Measurements from ENCODE around the gene MAP7D1. TPM values are rescaled to one million over a fixed set of nuclear protein-coding genes. Genes with fewer than 3 reads are reported as not detected.
A peak's percentile ranks its signal among the peaks of the same experiment; 100 is the strongest.

Gene MAP7D1
- total RNA-seq, 2 donors from 2014 or later = 353 to 356 TPM

DNA sequence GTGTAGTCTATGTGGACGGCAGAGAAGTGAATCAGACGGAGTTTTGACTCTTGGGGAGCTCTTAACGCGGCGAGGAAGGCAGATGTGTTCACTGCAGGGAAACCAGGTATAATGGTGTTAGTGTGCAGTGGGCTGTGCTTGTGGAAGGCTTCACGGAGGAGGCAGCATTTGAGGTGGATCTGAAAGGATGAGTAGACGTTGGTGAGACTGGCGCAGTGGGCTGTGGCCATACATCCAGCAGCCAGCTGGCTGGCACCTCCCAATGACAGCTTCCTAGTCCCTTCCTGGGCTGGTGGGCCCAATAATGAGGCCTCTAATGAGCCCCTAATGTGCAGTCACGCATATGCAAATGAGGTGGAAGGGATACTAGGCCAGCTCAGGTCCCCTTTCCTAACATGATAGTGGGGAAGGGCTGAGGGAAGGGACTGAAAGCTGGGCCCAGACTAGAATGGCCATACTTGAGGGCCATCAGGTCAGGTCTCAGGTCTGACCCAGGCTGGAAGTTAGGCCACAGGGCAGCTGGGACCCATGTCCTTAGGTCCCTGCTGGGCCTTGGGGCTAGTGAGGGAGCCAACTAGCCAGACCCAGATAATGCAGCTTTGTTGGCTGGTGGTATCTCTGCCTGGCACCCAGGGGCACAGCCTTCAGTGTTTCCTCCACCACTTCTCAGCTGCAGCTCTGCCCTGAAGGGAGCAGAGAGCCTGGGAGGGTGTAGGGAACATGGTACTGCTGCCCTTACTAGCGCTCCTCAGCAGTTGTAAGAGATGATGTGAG is 3.8 kb downstream of the MAP7D1 start:
- Histone ChIP-seq H3K4me3 (no peak overlapping the region), H3K27ac (peak overlapping the region; percentile 98 to 100), H3K36me3 (no peaks in the 10 kb centered on the region), H3K27me3 (no peaks in the 10 kb centered on the region), H3K9me3 (no peaks in the 10 kb centered on the region), H3K4me1 (peaks cover 0 to 80% of the 10 kb centered on the region in 2 donors)
- no peak for DNase-seq (ENCODE audit: low spot score)
- TF ChIP-seq, protein P1, sequence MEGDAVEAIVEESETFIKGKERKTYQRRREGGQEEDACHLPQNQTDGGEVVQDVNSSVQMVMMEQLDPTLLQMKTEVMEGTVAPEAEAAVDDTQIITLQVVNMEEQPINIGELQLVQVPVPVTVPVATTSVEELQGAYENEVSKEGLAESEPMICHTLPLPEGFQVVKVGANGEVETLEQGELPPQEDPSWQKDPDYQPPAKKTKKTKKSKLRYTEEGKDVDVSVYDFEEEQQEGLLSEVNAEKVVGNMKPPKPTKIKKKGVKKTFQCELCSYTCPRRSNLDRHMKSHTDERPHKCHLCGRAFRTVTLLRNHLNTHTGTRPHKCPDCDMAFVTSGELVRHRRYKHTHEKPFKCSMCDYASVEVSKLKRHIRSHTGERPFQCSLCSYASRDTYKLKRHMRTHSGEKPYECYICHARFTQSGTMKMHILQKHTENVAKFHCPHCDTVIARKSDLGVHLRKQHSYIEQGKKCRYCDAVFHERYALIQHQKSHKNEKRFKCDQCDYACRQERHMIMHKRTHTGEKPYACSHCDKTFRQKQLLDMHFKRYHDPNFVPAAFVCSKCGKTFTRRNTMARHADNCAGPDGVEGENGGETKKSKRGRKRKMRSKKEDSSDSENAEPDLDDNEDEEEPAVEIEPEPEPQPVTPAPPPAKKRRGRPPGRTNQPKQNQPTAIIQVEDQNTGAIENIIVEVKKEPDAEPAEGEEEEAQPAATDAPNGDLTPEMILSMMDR (IDR thresholded peaks at IDR 0.05) = no peak

DNA sequence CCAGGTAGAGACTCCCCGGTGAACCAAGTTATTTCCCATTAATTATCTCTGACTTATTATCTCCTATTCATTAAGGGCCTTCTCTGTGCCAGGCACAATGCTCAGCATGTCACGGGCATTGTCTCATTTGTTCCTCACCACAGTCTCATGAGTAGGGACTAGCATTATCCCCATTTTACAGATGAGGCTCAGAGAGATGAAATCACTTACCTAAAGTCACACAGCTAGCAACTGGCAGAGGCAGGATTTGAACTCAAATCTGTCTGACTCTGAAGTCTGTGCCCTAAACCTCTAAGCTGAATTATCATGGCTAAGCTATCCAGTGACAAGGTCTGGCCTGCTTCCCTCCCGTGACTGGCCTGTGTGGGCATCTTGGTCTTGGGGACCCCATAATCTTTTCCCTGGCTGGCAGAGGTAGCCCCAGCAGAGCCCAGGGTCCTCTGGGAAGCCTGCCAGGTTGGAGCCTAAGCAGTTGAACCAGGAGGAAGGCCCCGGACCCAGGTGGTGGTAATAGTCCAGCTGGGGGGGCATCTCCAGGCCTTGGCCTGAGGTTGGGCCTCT is 4.5 kb downstream of the MAP7D1 start:
- Histone ChIP-seq H3K27ac (peak overlapping the region; percentile 98 to 100), H3K27me3 (no peaks in the 10 kb centered on the region), H3K9me3 (no peaks in the 10 kb centered on the region), H3K36me3 (no peaks in the 10 kb centered on the region), H3K4me1 (peaks cover 0 to 78% of the 10 kb centered on the region in 2 donors), H3K4me3 (peak overlapping the region; percentile 28 to 46)
- TF ChIP-seq, protein P1 (IDR thresholded peaks at IDR 0.05) = no peak
- no peak for DNase-seq (ENCODE audit: low spot score)

DNA sequence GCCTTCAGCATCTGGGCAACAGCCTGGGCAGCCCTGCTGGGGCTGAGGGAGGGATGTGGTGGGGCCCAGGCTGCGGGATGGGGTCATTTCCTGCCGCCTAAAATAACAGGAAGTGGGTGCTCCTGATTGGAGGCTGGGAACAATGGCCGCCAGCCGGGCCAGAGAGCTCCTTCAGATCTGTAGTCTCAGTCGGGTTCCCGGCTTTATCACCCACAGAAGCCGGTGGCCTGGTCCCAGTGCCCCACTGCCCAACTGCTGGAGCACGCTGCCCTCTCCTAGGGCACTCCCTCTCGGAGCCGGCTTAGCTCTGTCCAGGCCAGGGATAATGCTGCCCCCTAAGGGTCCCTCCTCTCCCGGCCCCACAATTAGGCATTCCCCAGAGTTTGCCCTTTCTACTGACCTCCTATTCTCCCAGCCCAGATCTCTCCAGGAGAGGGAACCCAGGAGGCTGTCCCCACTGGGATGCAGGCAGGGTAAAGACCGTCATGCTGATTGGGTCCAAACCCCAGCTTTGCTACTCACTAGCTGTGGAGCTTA is 5.1 kb downstream of the MAP7D1 start:
- Histone ChIP-seq H3K4me1 (peaks cover 0 to 83% of the 10 kb centered on the region in 2 donors), H3K9me3 (no peaks in the 10 kb centered on the region), H3K4me3 (peak overlapping the region; percentile 28 to 46), H3K27ac (peak overlapping the region; percentile 98 to 100), H3K36me3 (no peaks in the 10 kb centered on the region), H3K27me3 (no peaks in the 10 kb centered on the region)
- DNase-seq (ENCODE audit: low spot score) = peak; percentile 79
- TF ChIP-seq, protein P1 (IDR thresholded peaks at IDR 0.05) = peak in 1 of 2 donors; percentile 64

DNA sequence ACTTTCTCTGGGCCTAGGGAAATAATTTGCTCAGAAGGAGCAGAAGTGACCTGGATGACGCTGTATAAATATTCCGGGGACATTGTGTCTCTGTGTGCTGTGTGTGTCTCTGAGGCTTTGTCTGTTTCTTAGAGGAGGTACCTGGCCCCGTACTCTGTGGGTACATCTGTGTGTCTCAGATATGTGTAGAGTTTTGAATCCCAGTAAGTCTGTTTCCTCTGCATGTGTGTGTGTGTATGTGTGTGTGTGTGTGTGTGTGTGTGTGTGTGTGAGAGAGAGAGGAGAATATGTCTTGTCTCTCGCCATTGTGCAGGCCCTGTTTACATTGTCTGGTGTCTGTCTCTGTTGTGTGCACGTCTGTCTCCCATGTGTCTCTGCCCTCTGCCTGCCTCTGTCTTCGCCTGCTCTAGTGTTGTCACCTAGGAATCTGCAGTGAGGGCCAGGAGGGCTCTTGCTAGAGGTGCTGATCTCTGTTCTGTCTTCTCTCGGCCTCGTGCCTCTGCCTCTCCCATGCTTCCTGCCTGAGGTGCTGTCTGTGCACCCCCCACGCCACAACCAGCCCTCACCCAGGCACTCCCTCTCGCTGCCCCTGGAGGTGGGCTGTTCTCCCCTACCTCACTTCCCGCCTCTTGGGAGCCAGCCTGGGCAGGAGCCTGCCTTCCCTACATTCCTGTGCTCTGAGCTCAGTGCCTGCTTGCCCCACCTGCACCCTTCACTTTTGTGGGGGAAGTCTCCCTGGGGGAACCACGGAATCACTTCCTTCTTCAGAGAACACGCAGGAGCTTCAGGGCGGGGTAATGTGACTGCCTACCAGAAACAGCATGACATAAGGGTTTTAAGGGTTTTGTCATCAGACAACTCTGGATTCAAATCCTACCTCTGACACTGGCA is 5.9 kb downstream of the MAP7D1 start:
- TF ChIP-seq, protein P1 (IDR thresholded peaks at IDR 0.05) = no peak
- H3K27me3 ChIP-seq = no peaks in the 10 kb centered on the region
- no peak for DNase-seq (ENCODE audit: low spot score)

DNA sequence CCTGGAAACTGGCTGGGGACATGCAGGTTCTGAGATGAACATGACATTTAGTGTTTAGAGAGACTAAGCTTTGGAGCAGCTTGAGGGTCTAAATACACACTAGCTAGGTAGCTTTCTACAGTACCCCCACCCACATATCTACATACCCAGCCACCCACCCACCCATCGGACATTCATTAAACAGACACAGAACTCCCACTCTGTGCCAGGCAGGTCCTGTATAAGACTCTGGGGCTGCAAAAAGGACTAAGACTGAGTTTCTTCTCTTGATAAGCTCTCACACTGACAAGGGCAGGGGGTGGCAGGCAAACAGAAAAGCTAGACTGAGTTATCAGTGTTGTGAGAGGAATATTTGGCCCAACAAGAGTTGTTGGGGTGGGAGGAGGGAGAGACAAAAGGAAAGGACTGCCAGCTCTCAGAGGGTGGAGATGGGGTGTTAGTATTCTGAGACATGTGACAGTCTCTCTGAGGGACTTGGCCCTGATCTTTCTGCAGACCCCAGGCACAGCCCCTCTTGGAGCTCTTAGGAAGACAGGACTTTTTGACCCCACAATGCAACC is 6.8 kb downstream of the MAP7D1 start:
- no peaks in the 10 kb centered on the region for H3K27me3 ChIP-seq
- TF ChIP-seq, protein P1 (IDR thresholded peaks at IDR 0.05) = no peak
- no peak for DNase-seq (ENCODE audit: low spot score)
- H3K36me3 ChIP-seq = no peaks in the 10 kb centered on the region
- peak overlapping the region; percentile 98 to 100 for H3K27ac ChIP-seq
- no peaks in the 10 kb centered on the region for H3K9me3 ChIP-seq
- H3K4me1 ChIP-seq = peaks cover 0 to 96% of the 10 kb centered on the region in 2 donors
- no peak overlapping the region for H3K4me3 ChIP-seq

More for the DNA sequence above, 5.9 kb downstream of the MAP7D1 start:
- H3K9me3 ChIP-seq = no peaks in the 10 kb centered on the region
- peaks cover 0 to 92% of the 10 kb centered on the region in 2 donors for H3K4me1 ChIP-seq
- H3K36me3 ChIP-seq = no peaks in the 10 kb centered on the region
- peak overlapping the region; percentile 28 to 46 for H3K4me3 ChIP-seq
- H3K27ac ChIP-seq = peak overlapping the region; percentile 98 to 100

All from right atrium auricular region (tissue), 2 donors.